AG04449 (cell line): Measurements from ENCODE around the gene CDIP1.

Experiments
- CTCF ChIA-PET: fragments of 350-600 bp; formaldehyde crosslinking; extraction: SDS; loops from one replicate; lab custom pipeline; 2021; ENCODE audit warnings: antibody characterized with exemption; lab: Yijun Ruan, JAX
- POLR2A ChIA-PET: fragments of 400-600, 350-600 bp; formaldehyde crosslinking; extraction: SDS; loops from one replicate; lab custom pipeline; 2020; ENCODE audit warnings: antibody characterized with exemption, inconsistent platforms; lab: Yijun Ruan, JAX
- DNase-seq: peaks from one replicate; pipeline ENCODE4 v3.0.0-alpha.2; 2010; ENCODE audit warnings: low read depth, low spot score
- H3K4me3 ChIP-seq: 2 replicates; pipeline ENCODE4 v1.5.1; 2011; ENCODE audit warnings: low read depth, mild to moderate bottlenecking, control low read depth, low read length
- TF ChIP-seq, protein P1 (sequence below): IDR thresholded peaks from one replicate; pipeline ENCODE4 v1.5.1; 2011; ENCODE audit warnings: mild to moderate bottlenecking, moderate library complexity, low read length, control low read depth, inconsistent platforms; ENCODE audit not compliant: insufficient read depth; ENCODE audit errors: missing control alignments

Gene CDIP1

DNA sequence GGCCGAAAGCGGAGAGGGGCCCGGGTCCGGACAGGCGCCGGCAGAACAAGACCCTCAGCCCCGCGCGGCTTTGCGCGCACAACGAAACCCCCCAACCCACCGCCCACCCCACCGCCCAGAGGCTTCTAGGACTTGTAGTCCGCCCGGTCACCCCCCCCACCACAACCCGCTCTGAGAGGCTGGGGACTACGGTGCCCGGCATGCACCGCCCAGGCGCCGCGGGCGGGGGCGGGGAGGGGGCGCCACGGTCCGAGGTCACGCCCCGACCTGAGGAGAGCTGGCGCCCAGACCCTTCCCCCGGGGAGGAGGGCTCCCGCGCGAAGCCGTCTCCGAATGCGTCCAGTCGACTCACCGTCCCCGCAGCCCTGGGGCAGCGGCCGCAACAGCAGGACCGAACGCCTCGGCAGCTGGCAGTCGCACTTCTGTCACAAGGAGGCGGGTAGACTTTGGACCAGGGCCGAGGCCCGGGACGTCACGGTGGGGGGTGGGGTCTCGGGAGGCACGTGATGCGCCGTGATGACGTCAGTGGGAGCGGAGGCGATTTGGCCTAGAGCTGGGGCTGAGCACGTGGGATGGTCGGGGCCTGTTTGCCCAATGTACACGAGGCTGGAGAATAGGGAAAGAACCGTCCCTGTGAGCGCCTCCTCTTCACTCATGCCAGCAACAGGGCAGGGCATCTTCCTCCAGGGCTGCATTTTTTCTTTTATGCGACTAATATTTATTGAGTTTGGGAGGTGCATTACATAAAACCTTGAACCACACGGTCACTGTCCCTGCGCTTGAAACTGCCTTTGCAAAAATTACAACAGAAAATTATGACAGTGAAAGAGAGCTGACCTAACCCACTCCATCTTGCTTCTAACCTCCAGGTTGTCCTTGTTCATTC lies at the start of gene CDIP1:
Gene CDIP1, minus strand, starts transcription at position 424 of the 886 bp plus-strand sequence. CDS start 24,643 bp downstream, outside the sequence.
- ChIA-PET CTCF (interaction anchor here (1.3 to 5.7 kb wide), 6 partner anchors 9 to 49 kb away, joined by 3 to 44 read pairs (median 8); partner anchors contain the start of gene C16orf96), POLR2A (interaction anchor here (0.7 kb wide), 1 partner anchor 172 kb away, joined by 3 read pairs; no protein-coding TSS in a partner anchor)
- peak; percentile 46 for DNase-seq
- peak within 1 kb of the TSS; percentile 82 for H3K4me3 ChIP-seq
- TF ChIP-seq, protein P1, sequence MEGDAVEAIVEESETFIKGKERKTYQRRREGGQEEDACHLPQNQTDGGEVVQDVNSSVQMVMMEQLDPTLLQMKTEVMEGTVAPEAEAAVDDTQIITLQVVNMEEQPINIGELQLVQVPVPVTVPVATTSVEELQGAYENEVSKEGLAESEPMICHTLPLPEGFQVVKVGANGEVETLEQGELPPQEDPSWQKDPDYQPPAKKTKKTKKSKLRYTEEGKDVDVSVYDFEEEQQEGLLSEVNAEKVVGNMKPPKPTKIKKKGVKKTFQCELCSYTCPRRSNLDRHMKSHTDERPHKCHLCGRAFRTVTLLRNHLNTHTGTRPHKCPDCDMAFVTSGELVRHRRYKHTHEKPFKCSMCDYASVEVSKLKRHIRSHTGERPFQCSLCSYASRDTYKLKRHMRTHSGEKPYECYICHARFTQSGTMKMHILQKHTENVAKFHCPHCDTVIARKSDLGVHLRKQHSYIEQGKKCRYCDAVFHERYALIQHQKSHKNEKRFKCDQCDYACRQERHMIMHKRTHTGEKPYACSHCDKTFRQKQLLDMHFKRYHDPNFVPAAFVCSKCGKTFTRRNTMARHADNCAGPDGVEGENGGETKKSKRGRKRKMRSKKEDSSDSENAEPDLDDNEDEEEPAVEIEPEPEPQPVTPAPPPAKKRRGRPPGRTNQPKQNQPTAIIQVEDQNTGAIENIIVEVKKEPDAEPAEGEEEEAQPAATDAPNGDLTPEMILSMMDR, result no peak

DNA sequence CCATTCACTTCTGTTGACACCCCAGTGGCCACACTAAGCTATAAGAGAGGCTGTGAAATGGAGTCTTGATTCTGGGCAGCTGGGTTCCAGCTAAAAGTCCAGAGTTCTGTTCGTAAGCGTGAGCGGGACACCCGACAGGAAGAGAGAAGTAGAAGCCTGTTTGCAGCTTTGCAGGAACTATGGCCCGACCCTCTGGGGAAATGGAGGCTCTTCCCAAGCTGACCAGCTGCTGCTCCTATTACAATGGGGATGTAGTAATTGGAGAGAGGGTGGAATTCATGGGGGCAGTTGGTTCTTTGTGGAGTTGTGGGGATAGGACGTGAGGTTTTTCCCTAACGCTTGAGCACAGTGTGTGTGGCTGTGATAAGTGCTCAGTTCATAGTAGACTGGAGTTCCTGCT lies 47.7 kb upstream of the CDIP1 start:
- DNase-seq, result no peak
- ChIA-PET POLR2A (no interaction called here), CTCF (interaction anchor here (0.7 to 5.0 kb wide), 30 partner anchors 10 to 160 kb away, joined by 3 to 69 read pairs (median 6); partner anchors contain the start of genes C16orf96 and CDIP1)
- no peak overlapping the region for H3K4me3 ChIP-seq
- TF ChIP-seq, protein P1, result no peak

DNA sequence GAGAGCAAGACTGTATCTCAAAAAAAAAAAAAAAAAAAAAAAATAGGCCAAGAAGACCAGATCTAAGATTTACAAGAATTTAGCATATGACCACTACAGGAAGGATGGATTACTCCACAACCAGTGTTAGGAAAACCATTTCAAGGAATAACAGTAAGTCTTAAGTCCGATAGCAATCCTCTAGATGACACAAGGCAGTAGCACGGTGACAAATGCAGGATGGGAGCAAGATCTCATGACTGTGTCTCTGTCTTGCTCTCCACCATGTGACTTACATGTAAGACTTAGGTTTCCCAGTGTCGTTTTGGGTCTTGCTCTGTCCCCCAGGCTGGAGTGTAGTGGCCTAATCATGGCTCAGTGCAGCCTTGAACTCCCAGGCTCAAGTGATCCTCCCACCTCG lies 45.3 kb upstream of the CDIP1 start:
- DNase-seq, result no peak
- POLR2A ChIA-PET, result no interaction called here

DNA sequence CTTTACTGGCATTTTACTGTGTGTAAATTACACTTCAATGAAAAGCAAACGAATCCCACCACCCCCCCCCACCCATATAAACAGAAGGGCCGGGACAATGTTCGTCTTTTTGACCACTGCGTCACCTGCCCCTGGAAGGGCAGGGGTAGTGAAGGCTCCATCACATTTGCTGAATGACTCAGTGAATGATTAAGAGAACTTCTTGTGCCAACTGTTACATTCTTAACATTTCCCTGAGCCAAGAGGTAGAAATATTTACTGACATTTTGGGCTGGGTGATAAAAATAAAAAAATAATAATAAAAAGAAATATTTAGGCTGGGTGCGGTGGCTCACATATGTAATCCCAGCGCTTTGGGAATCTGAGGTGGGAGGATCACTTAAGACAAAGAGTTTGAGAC lies 41.7 kb upstream of the CDIP1 start:
- DNase-seq, result no peak
- TF ChIP-seq, protein P1, result no peak
- H3K4me3 ChIP-seq, result no peak overlapping the region
- ChIA-PET POLR2A (no interaction called here), CTCF (no interaction called here)

More for the DNA sequence above, 45.3 kb upstream of the CDIP1 start:
- H3K4me3 ChIP-seq, result no peak overlapping the region
- CTCF ChIA-PET, result interaction anchor here (1.4 to 5.0 kb wide), 3 partner anchors 13 to 78 kb away, joined by 3 to 69 read pairs (median 49); no protein-coding TSS in a partner anchor
- TF ChIP-seq, protein P1, result no peak

DNA sequence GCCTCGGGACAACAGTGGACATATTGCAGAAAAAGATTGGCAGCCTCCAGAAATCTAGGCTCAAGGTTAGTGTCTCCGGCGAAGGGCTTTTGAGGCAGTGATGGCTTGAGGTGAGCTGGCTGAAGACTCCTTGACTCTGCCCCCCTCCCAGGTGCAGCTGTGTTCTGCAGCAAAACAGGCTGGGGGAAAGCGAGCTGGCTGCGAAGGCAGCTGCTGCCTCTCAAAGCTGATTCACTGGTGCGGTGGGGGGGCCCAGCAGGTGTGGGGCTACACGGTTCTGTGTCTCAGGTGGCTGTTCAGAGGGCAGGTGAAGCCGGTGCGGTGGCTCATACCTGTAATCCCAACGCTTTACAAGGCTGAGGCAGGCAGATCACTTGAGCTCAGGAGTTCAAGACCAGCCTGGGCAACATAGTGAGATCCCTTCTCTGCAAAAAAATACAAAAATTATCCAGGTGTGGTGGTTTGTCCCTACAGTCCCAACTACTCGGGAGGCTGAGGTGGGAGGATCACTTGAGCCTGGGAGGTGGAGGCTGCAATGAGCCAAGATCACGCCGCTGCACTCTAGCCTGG lies 40.5 kb upstream of the CDIP1 start:
- H3K4me3 ChIP-seq, result no peak overlapping the region
- CTCF ChIA-PET, result interaction anchor here (2.1 kb wide), 1 partner anchor 32 kb away, joined by 5 read pairs; no protein-coding TSS in a partner anchor
- TF ChIP-seq, protein P1, result no peak
- no peak for DNase-seq
- POLR2A ChIA-PET, result no interaction called here
